SJCRH30 (cell line): Measurements from ENCODE around the gene COL21A1. TPM values are rescaled to one million over a fixed set of nuclear protein-coding genes. Genes with fewer than 3 reads are reported as not detected.

Experiments
- DNase-seq, 2 experiments: peaks; one replicate each; pipeline ENCODE4 v3.0.0-alpha.2; 2015 to 2020
- H3K27ac ChIP-seq: fragments of 250-450 bp; sonication (Bioruptor Pico); 2 replicates; pipeline ENCODE4 v1.5.1; 2020; ENCODE audit warnings: mild to moderate bottlenecking, moderate library complexity
- H3K27me3 ChIP-seq: fragments of 250-450 bp; sonication (Bioruptor Pico); 2 replicates; pipeline ENCODE4 v1.5.1; 2020; ENCODE audit warnings: mild to moderate bottlenecking, moderate library complexity
- H3K36me3 ChIP-seq: fragments of 250-450 bp; sonication (Bioruptor Pico); 2 replicates; pipeline ENCODE4 v1.5.1; 2020; ENCODE audit warnings: mild to moderate bottlenecking, moderate library complexity
- H3K4me1 ChIP-seq: fragments of 250-450 bp; sonication (Bioruptor Pico); 2 replicates; pipeline ENCODE4 v1.5.1; 2020; ENCODE audit warnings: mild to moderate bottlenecking, moderate library complexity
- H3K4me3 ChIP-seq: fragments of 250-450 bp; sonication (Bioruptor Pico); 2 replicates; pipeline ENCODE4 v1.5.1; 2020; ENCODE audit warnings: mild to moderate bottlenecking, moderate library complexity
- H3K9me3 ChIP-seq: fragments of 250-450 bp; sonication (Bioruptor Pico); replicated peaks from 2 replicates; pipeline ENCODE4 v1.5.1; 2020; ENCODE audit warnings: mild to moderate bottlenecking, moderate library complexity
- total RNA-seq: library from RNA; depleted of rRNA; stranded (reverse); fragments of >200 nt; shearing (Covaris generic); gene quantifications from 2 replicates; pipeline ENCODE4 v1.2.3, GENCODE V29; 2014

COL21A1 gene
- total RNA-seq, 1 experiment from 2014 or later, result 1.6 TPM

DNA sequence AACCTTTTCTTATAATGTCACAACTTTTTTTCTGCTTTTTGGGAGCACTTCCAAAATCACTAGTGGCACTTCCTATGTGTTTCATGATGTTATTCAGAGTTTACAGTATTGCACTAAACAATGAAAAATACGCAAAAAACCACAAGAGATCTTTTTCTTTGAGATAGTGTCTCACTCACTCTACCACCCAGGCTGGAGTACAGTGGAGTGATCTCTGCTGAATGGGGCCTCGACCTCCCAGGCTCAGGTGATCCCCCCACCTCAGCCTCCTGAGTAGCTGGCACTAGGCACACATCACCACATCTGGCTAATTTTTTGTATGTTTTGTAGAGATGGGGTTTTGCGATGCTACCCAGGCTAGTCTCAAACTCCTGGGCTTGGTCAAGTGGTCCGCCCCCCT is 158.7 kb downstream of the COL21A1 start:
- DNase-seq, result no peak
- H3K27ac ChIP-seq, result no peak overlapping the region
- no peaks in the 10 kb centered on the region for H3K27me3 ChIP-seq
- no peaks in the 10 kb centered on the region for H3K36me3 ChIP-seq
- peaks cover 17% of the 10 kb centered on the region for H3K4me1 ChIP-seq
- H3K9me3 ChIP-seq, result peaks cover 11% of the 10 kb centered on the region; the same call in 1 of the 2 replicates
- H3K4me3 ChIP-seq, result no peak overlapping the region

DNA sequence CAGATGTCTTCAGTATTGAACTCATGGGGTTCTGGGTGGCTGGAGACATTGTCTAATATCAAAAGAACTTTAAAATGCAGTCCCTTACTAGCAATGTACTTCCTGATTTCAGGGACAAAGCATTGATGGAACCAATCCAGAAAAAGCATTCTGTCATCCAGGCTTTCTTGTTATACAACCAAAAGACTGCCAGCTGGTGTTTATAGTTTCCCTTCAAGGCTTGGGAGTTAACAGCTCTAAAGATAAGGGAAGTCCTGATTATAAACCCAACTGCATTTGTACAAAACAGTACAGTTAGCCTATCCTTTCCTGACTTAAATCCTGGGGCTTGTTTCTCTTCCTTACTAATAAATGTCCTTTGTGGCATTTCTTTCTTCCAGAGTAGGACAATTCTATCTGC is 160.0 kb downstream of the COL21A1 start:
- no peaks in the 10 kb centered on the region for H3K27me3 ChIP-seq
- H3K4me3 ChIP-seq, result no peak overlapping the region
- peak in 1 of 2 experiments; percentile 29 for DNase-seq
- H3K9me3 ChIP-seq, result 0 out of 2 replicates have a peak, but pooled peaks cover 4% of the 10 kb centered on the region
- no peaks in the 10 kb centered on the region for H3K36me3 ChIP-seq
- H3K4me1 ChIP-seq, result peaks cover 17% of the 10 kb centered on the region
- no peak overlapping the region for H3K27ac ChIP-seq

- H3K4me1 ChIP-seq, result no peaks in the 10 kb centered on the region
- no peak for DNase-seq
- no peaks in the 10 kb centered on the region for H3K36me3 ChIP-seq
- H3K9me3 ChIP-seq, result peaks cover 8% of the 10 kb centered on the region
- H3K27ac ChIP-seq, result no peak overlapping the region
- no peak overlapping the region for H3K4me3 ChIP-seq
- H3K27me3 ChIP-seq, result no peaks in the 10 kb centered on the region
Measured at GRCh38 chr6:56079751-56080540, 167.4 kb downstream of the COL21A1 start.

DNA sequence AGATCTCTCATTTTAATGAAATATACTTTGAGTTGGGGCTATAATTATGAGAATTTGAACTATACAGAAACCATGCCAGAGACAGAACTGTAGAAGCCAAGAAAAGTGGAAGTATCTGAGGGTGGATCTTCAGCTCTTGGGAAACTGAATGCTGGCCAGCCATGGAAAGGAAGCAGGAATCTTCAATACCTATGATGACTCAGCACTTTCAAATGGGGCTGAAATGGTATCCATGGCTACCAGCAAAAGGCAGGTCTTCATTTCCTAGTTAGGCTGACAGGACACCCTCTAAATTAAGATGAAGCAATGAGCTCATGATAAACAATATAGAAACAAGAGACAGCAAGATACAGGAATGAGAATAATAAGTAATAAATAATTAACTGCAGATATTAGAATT is 171.3 kb downstream of the COL21A1 start:
- H3K36me3 ChIP-seq, result no peaks in the 10 kb centered on the region
- no peak overlapping the region for H3K27ac ChIP-seq
- H3K9me3 ChIP-seq, result peaks cover 4% of the 10 kb centered on the region
- H3K27me3 ChIP-seq, result no peaks in the 10 kb centered on the region
- no peak overlapping the region for H3K4me3 ChIP-seq
- no peak for DNase-seq
- no peaks in the 10 kb centered on the region for H3K4me1 ChIP-seq

GRCh38 chr6:56073761-56074160 is 173.6 kb downstream of the COL21A1 start:
- DNase-seq, result no peak
- H3K27ac ChIP-seq, result no peak overlapping the region

DNA sequence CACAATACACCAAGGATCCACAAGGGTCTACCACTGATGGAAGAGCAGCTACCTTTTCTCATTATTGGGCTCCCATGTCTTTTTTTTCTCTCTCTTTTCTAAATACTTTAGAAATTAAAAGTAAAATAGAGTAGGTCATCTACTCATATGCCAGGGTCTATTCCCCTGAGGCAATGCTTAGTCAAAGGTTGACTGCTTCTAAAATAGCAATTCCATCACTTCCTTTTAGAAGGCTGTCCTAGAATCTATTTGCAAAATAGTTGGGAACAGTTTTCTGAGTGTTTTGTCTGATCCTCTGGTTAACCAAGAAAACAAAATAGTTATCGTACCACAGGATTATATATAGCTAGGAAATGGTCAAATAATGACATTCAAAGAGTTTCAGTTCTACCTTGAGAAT is 174.1 kb downstream of the COL21A1 start:
- Histone ChIP-seq H3K27me3 (no peaks in the 10 kb centered on the region), H3K4me1 (no peaks in the 10 kb centered on the region), H3K36me3 (no peaks in the 10 kb centered on the region), H3K9me3 (peaks cover 4% of the 10 kb centered on the region), H3K4me3 (no peak overlapping the region), H3K27ac (no peak overlapping the region)
- DNase-seq, result no peak

More at GRCh38 chr6:56073761-56074160, 173.6 kb downstream of the COL21A1 start:
- Histone ChIP-seq H3K4me3 (no peak overlapping the region), H3K9me3 (peaks cover 4% of the 10 kb centered on the region), H3K4me1 (no peaks in the 10 kb centered on the region), H3K27me3 (no peaks in the 10 kb centered on the region), H3K36me3 (no peaks in the 10 kb centered on the region)

DNA sequence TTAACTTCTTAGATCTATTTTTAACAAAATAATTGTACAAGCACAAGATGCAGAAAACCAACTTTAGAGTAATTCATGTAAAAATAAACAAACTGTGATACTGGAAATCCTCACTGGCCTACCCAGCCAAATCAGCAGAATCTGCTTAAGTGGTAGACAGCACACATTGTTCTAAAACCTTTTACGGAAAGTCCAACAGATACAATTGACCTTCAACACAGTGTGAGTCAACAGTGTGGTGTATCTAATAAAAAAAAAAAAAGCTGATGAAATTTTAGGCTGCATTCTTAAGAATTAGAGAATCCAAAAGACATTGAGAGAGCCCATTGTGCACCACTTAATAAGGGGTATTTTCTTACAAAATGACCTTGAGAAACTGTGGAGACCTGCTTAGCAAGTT is 174.5 kb downstream of the COL21A1 start:
- H3K4me3 ChIP-seq, result no peak overlapping the region
- H3K9me3 ChIP-seq, result peaks cover 4% of the 10 kb centered on the region
- no peak for DNase-seq
- H3K27ac ChIP-seq, result no peak overlapping the region
- H3K27me3 ChIP-seq, result no peaks in the 10 kb centered on the region
- H3K4me1 ChIP-seq, result no peaks in the 10 kb centered on the region
- H3K36me3 ChIP-seq, result no peaks in the 10 kb centered on the region

GRCh38 chr6:56065408-56065807 is 182.0 kb downstream of the COL21A1 start:
- DNase-seq, result no peak
- Histone ChIP-seq H3K27me3 (no peaks in the 10 kb centered on the region), H3K9me3 (no peaks in the 10 kb centered on the region), H3K4me3 (no peak overlapping the region), H3K36me3 (no peaks in the 10 kb centered on the region), H3K4me1 (peaks cover 19% of the 10 kb centered on the region), H3K27ac (no peak overlapping the region)

DNA sequence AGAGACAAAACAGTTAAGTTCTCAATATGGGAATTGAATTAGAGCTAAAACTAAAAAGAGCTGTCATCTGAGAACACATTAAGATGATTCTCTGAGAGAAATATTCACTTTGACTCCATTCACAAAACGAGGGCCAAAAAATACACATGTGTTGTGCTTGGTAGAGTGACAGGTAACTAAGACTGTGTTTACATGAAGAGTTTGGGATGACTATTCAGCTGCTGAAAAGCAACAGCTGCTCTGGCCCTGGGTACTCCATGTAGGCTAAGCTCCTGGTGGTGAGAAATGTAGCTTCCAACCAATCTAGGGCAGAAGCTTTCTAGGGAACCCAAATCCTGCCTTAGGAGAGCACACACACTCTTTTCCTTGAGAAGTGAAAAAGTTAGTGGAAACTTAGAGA is 184.5 kb downstream of the COL21A1 start:
- DNase-seq, result peak; percentile 83 to 92
- H3K4me3 ChIP-seq, result no peak overlapping the region
- peaks cover 19% of the 10 kb centered on the region for H3K4me1 ChIP-seq
- no peaks in the 10 kb centered on the region for H3K36me3 ChIP-seq
- H3K27ac ChIP-seq, result peak overlapping the region; percentile 45
- H3K27me3 ChIP-seq, result no peaks in the 10 kb centered on the region
- no peaks in the 10 kb centered on the region for H3K9me3 ChIP-seq

DNA sequence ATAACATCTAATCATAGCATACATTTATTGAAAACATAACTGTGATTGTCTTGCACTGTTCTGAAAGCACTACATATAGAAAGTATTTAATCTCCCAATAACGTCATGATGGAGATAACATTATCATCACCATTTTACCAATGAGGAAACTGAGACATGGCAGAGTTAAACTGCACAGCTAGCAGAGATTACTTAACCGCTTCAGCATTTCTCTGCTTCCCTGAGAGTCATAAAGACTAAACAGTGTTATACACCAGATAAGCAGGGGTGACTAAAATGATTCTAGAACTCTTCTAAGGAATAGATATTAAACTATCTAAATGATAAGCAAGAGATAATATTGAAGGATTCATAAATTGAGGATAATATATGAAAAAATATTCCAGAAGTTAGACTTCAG is 188.7 kb downstream of the COL21A1 start:
- H3K27me3 ChIP-seq, result no peaks in the 10 kb centered on the region
- no peaks in the 10 kb centered on the region for H3K9me3 ChIP-seq
- no peak for DNase-seq
- H3K36me3 ChIP-seq, result no peaks in the 10 kb centered on the region
- H3K27ac ChIP-seq, result no peak overlapping the region
- H3K4me1 ChIP-seq, result peaks cover 19% of the 10 kb centered on the region
- no peak overlapping the region for H3K4me3 ChIP-seq

GRCh38 chr6:56055081-56055704 is 192.2 kb downstream of the COL21A1 start:
- Histone ChIP-seq H3K4me1 (peaks cover 15% of the 10 kb centered on the region), H3K9me3 (no peaks in the 10 kb centered on the region), H3K36me3 (no peaks in the 10 kb centered on the region), H3K27ac (peak overlapping the region; percentile 10; the same call in 1 of the 2 replicates), H3K4me3 (no peak overlapping the region), H3K27me3 (no peaks in the 10 kb centered on the region)
- no peak for DNase-seq

DNA sequence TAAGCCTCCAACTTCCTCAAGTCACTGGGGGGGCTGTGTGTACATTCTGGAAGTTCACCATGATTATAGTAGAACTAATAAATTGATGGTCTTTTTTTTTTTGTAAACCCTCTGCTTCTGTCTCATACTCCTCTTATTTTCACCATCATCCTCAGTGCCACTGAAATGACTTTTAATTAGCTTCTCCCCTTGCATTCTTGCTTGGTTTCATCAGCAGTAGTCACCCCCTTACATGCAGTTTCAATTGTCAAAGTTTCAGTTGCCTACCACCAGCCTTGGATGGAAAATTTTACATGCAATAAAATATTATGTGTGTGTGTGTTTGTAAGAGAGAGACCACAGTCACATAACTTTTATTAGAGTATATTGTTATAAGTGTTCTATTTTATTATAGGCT is 196.2 kb downstream of the COL21A1 start:
- Histone ChIP-seq H3K27me3 (no peaks in the 10 kb centered on the region), H3K4me1 (peaks cover 19% of the 10 kb centered on the region), H3K27ac (peak overlapping the region; percentile 21; the same call in 1 of the 2 replicates), H3K9me3 (no peaks in the 10 kb centered on the region), H3K36me3 (no peaks in the 10 kb centered on the region), H3K4me3 (no peak overlapping the region)
- DNase-seq, result peak in 1 of 2 experiments; percentile 17

DNA sequence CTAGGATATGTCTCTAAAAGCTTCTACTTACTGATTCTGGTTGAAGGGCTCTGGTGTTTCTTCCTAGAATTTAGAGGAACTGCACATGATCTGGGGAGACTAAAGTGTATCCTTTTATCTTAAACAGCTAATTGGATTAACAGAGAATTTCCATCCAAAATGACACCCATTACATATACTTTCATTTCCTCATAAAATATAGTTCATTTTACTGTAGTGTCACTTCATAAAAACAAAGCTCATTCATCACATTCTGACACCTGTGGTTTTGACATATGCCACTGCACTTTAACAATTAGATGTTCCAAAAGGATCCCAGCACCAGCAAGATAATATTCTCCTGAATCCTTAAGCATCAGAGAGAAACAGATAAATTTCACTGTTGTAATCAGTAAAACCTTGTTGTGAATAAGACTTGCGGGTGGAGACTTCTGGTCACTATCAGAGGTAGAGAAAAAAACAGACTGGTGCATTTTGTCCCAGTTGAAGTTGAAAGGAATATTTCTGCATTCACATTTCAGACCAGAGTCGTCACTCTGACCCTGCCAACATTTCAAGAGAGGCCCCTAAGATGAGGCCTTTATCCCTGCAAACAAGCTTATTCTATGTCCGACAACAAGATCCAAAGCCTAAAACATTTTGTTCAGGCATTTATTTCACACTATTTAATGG is 196.7 kb downstream of the COL21A1 start:
- Histone ChIP-seq H3K4me3 (no peak overlapping the region), H3K27ac (peak overlapping the region; percentile 21; the same call in 1 of the 2 replicates), H3K4me1 (peaks cover 19% of the 10 kb centered on the region), H3K36me3 (no peaks in the 10 kb centered on the region), H3K9me3 (no peaks in the 10 kb centered on the region), H3K27me3 (no peaks in the 10 kb centered on the region)
- peak in 1 of 2 experiments; percentile 24 for DNase-seq

GRCh38 chr6:56048601-56049000 is 198.8 kb downstream of the COL21A1 start:
- Histone ChIP-seq H3K4me1 (peaks cover 23% of the 10 kb centered on the region), H3K36me3 (no peaks in the 10 kb centered on the region), H3K27me3 (no peaks in the 10 kb centered on the region), H3K27ac (no peak overlapping the region; the same call in 1 of the 2 replicates), H3K9me3 (no peaks in the 10 kb centered on the region), H3K4me3 (no peak overlapping the region)
- no peak for DNase-seq

- Histone ChIP-seq H3K4me1 (peaks cover 23% of the 10 kb centered on the region), H3K27me3 (no peaks in the 10 kb centered on the region), H3K4me3 (no peak overlapping the region), H3K36me3 (no peaks in the 10 kb centered on the region), H3K27ac (no peak overlapping the region; the same call in 1 of the 2 replicates), H3K9me3 (no peaks in the 10 kb centered on the region)
- no peak for DNase-seq
Measured at GRCh38 chr6:56047931-56048540, 199.3 kb downstream of the COL21A1 start.
